Fibroblast of lung (primary cell): ENCODE results near the gene CCDC12.

ENCODE experiments used
- EZH2 ChIP-seq: IDR thresholded peaks from 2 replicates; pipeline ENCODE4 v1.5.1; 2012; ENCODE audit warnings: low read length, control low read depth, mild to moderate bottlenecking; ENCODE audit errors: missing control alignments
- TF ChIP-seq, protein P1 (sequence below), 2 donors: IDR thresholded peaks in 1 of 2; conservative IDR thresholded peaks in 1 of 2; 1 replicate in 1 of 2; 2 replicates in 1 of 2; pipeline ENCODE4 v1.5.1; 2011 to 2012; ENCODE audit warnings: low read length in 2 of 2, control low read depth in 1 of 2, inconsistent platforms in 1 of 2, low read depth in 1 of 2, mild to moderate bottlenecking in 1 of 2

DNA sequence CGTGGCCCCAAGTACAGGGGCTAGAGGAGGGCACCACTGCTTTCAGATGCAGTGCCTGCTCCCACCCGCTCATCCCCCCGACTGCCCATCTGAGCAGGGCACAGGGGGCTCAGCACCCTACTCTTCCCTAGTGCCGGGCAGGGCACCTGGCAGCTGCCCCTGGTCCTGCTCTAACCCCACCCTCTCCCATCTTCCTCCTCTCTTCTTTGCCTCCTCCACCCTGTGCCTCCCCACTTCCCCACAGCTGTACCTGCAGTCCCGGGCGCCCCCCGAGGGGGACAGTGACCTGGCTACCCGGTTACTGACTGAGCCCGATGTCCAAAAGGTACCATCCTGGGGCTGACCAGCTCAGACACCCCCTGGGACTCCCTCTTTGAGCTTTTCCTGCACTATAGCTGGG, 15.7 kb upstream of the CCDC12 start:
- TF ChIP-seq, protein P1, sequence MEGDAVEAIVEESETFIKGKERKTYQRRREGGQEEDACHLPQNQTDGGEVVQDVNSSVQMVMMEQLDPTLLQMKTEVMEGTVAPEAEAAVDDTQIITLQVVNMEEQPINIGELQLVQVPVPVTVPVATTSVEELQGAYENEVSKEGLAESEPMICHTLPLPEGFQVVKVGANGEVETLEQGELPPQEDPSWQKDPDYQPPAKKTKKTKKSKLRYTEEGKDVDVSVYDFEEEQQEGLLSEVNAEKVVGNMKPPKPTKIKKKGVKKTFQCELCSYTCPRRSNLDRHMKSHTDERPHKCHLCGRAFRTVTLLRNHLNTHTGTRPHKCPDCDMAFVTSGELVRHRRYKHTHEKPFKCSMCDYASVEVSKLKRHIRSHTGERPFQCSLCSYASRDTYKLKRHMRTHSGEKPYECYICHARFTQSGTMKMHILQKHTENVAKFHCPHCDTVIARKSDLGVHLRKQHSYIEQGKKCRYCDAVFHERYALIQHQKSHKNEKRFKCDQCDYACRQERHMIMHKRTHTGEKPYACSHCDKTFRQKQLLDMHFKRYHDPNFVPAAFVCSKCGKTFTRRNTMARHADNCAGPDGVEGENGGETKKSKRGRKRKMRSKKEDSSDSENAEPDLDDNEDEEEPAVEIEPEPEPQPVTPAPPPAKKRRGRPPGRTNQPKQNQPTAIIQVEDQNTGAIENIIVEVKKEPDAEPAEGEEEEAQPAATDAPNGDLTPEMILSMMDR (conservative IDR thresholded peaks at IDR 0.05 in 1 of 2, IDR thresholded peaks at IDR 0.05 in 1 of 2; ENCODE audit: low read depth in 1 of 2, low read length in 2 of 2) = no peak
- no peak for TF ChIP-seq EZH2
